KBM-7 (cell line): ENCODE data around the gene CPED1.

Experiments used
- DNase-seq: peaks from one replicate; pipeline ENCODE4 v3.0.0-alpha.2; 2015
- in situ Hi-C: fragments of 300-500 bp; cut with MboI; formaldehyde crosslinking; loops from 2 replicates; pipeline ENCODE4 v1.14.3; 2020; ENCODE audit warnings: low sequenced_read_pairs, low pct_unique_long_range_greater_than_20kb, mixed read lengths

CPED1 gene

DNA sequence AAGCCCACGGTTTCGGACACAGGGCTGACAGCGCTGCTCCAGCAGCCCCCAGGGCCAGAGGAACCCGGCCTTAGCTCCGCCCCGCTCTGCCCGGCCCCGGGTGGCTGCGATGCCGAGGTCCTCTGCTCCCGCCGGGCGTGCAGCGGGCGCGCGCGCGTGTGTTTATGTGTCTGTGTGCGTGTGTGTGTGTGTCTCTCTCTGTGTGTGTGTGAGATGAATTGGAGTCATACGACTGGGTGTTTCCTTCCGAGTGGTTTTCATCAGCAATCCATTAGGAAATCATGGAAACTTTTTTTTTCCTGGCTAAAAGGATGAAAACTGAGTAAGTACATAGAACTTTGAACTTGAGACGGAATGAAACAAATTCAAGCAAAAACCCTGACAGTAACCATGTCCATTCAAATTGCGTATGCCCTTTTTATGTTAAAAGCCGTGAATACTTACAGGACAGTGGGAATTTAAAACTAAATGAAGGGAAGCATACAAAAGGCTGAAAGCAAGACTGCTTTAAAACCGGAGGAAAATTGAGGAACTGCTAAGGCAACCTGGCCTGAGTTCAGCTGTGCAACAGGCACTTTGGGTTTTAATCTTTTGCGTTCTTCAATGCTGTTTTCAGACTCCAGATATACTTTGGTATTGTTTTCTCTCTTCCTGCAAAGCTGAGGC, at the start of gene CPED1:
TSS of gene CPED1 (plus strand) at position 121 of the 666 bp plus-strand sequence. CDS start 911 bp downstream, outside the sequence.
- in situ Hi-C loops = loop anchor here (10.0 kb wide), 1 partner anchor 86 kb away; no protein-coding TSS in a partner anchor
- peak; percentile 39 for DNase-seq

DNA sequence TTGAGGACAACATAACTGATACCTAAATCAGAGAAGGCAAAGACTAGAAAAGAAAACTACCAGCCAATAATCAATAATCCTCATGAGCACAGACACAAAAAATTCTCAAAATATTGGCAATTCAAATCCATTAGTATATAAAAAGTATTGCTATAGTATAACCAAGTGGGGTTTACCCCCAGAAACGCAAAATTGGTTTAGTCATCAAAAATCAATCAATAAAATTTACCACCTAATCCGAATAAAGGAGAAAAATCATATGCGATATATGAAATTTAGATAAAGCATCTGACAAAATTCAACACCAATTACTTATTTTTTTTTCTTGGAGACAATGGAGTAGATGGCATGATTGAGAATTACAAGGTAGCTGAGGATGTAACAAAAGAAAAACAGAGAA, 49.2 kb upstream of the CPED1 start:
- in situ Hi-C loops = no loop called here

DNA sequence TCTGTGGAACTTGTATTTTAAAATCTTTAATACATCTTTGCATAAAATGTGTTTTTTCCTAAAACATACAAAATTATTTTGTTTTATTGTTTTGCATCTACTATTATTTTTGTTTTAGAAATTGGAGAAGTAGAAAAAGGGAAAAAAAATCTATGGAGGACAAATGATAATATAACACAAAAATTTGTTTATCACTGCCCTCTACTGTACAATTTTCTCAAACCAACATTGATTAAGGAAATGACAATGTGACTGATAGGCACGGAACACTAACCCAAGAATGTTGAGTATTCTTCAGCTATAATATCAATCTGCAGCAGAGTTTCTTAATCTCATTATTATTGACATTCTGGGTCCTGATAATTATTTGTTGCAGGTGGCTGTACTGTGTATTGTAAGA, 47.4 kb upstream of the CPED1 start:
- in situ Hi-C loops = no loop called here
- peak; percentile 23 for DNase-seq

More for the DNA sequence above, 49.2 kb upstream of the CPED1 start:
- no peak for DNase-seq

DNA sequence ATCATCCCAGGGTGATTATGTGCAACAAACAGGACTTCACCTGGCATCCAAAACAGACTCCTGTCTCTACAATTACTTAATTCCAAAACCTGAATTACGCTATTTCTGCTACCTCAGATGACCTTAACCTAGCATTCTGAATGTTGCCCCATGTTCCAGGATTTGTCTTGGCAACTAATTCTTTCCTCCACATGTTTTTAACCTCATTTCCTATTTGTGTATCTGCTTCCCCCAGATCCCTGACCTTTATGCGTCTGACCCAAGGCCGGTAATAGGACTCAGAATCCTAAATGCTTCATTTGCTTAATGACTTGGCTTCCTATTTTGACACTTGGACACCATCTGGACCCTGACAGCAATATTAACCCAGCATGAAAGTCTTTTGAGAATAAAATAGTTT, 46.7 kb upstream of the CPED1 start:
- in situ Hi-C loops = no loop called here
- DNase-seq = no peak

DNA sequence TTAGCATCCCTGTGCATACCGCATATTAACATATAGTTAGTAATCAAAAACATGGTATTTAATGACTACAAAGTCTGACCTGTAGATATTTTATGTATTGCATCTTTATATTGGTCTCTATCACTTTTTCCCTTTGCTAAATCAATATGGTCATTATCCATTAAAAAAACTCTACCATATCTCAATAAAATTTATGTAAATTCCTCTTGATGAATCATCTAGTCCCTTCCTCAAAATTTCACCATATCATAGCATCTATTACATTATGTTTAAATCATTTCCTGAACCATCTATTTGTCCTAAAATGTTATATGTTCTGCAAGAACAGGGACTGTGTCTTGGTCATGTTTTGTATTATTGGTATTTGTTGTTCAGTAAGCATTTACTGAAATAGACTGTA, 45.6 kb upstream of the CPED1 start:
- in situ Hi-C loops = no loop called here

DNA sequence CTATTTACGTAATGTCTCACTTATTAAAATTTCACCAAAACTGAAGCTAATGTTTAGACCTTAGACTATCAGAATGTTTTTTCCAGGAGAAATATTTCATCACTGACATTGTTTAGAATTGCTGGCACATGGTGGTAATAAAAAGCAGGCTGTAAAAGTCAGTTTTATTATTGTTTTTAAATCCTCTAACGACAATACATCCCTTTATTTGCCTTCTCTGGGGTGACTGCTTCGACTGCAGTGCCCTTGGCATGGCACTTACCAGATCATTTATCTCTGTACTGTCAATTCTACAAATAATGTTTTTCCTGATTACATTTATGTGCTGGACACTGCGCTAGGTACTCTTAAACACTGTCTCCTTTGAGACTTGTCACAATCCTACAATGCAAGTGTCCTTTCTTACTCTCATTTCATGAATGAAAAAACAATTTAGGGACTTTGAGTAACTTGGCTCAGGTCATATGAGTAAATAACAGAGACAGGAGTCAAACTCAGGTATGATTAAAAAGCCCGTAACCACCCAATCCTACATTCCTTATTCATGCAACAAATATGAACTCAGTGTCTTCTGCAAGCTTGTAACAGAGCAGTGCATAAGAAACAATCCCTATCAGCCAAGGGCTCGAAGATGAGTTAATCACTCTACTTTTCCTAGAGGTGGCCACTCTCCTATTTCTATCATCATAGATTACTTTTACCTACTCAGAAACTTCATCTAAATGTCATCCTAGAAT, 43.5 kb upstream of the CPED1 start:
- in situ Hi-C loops = no loop called here
- no peak for DNase-seq

More for the DNA sequence above, 45.6 kb upstream of the CPED1 start:
- no peak for DNase-seq

DNA sequence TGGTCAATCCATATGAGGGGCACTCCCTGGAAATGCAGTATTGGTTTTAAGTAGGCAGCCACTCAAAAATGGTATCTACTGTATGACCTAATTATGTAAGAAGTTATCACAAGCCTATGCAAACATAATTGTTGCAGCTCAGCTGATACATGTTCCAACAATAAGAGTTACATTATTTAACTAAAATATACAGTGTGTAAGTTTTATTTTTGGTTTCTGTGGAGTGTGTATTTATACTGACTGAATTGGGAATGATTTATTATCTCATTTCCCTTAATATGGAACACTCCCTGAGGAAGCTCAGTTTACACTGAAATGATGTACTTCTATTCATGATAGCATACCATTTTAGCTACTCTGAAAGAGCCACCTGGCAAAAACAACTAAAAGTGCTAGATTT, 40.5 kb upstream of the CPED1 start:
- no peak for DNase-seq
- in situ Hi-C loops = no loop called here

DNA sequence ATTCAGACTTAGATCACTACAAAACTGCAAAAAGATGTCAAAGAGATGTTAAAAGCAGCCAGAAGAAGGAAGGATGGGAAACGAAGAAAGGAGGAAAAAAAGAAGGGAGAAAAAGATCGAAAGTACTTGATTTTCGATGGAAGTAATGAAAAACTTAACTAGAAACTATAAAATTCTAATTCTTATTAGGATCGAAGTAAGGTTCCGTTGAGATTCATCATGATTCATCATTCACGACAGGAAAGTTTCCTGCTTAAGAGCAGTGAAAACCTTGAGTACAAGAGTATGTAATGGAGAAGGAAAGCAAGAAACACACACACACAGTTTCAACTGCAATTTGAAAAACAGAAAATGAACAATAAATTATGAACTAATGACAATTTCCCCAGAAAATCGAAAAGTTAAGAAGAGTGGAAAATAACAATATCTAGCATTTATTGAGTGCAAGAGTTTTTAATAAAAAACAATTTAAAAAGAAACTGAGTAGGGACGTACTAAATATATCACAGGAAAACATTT, 39.1 kb upstream of the CPED1 start:
- peak; percentile 5 for DNase-seq
- in situ Hi-C loops = no loop called here

DNA sequence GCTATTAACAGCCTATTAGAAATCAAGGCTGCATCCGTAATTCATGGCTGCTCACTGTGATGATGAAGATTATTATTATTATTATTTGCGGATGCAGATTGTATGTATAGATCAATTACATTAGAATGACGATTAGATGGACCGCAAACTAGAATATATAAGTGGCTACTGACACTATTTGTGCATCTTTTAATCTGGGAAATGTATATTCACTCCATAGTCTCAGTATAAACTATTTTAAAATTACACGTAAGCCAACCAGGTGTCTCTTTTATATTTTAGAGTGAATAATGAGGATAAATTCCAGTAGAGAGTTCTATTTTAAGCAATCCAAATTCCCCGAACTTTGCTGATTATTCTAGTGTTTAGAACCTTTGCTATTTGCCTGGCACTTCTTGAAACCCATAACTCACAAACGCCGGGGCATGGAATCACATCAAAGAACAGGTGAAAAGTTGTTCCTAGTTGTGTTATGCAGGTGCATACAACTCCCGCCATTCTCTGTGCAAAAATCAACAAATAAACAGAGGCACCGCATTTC, 38.4 kb upstream of the CPED1 start:
- no peak for DNase-seq
- in situ Hi-C loops = no loop called here

DNA sequence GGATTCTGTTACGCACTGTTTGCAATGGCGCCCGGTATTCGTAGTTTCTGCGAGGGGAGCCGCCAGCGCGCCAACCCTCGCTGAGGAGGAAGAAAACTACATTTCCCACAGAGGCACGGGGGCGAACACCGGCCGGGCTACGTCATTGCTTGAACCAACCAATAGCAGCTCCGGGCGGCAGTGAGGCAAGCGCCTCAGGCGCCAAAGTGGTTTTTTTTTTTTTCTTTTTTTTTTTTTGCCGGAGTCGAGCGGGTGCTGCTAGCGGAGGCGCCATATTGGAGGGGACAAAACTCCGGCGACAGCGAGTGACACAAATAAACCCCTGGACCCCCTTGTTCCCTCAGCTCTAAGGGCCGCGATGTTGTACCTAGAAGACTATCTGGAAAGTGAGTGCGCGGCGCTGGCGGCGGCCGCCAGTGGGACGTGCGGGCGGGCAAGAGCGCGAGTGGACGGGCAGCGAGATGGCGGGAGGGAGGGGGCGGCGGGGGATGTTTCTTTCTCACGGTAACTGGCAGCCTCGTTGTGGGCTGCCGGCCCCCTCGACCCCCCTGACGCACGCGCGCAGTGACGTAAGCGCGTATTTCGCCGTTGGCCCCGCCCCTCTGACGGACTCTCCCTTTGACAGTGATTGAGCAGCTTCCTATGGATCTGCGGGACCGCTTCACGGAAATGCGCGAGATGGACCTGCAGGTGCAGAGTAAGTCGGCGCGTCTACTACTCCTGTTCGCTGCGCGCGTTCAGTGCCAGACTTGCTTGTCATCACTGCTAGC, 37.8 kb upstream of the CPED1 start, which contains the start of gene ING3:
TSS of gene ING3 (plus strand) at position 239 of the 770 bp plus-strand sequence. CDS start at position 359, 120 bp downstream.
- DNase-seq = peak; percentile 99
- in situ Hi-C loops = no loop called here

DNA sequence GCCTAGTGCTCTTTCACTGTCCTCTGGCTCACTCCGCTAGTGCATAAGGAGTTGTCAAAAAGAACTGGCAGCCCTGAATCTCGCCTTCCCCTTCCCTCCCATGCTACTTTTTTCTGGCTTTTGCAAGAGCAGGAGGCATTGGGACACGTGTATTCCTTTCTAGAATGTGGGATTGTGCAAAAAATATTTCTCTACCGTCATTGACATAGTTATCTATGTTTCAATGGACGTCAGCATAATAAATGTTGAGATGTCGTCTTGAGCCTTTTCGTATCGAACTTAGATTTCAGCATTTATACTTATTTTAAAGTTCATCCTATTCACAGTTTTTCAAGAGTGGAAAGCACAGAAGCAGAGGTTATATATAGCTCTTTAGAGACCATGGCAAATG, 37.2 kb upstream of the CPED1 start:
- no peak for DNase-seq
- in situ Hi-C loops = no loop called here

DNA sequence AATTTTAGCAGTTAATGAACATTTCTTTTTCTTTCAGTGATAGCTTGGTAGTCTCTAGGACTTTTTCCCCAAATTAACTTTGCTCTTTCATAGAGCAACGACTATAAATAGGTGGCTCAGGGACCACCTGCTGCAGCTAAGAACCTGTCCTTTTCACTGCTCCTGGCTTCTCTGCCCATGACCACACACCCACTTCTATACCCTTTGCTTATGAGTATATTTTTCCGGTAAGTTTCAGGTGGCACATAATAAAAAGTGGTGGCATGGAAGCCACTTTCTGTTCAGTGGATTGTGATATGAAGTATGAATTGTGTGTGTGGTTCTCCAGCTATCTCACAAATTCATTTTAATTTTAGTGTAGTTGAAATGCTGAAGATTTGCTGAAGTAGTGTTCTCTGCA, 36.7 kb upstream of the CPED1 start:
- peak; percentile 8 for DNase-seq
- in situ Hi-C loops = no loop called here

DNA sequence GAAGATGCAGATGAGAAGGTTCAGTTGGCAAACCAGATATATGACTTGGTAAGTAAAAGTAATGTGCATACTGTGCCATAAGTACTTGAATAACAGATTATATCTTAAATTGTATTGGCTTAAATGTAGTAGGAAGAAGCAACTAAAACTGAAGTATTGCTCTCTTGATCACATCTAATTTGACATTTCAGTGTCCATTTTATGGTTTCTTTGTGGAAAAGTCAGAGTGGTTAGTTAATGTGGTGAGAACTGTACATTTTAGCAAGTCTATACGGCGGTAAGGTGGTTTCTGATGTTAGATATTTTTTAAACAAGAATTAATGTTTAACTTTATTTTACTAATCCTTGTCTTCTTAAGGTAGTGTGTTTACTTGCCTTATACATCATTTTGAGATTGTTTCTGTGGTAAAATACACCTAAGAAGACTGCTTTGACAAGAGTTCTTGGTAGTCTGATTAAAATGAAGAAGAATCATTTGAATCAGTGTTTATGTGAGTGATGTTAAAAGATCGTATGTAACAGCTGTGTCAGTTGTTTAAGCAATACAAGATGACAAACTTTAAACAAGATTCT, 32.8 kb upstream of the CPED1 start:
- in situ Hi-C loops = no loop called here
- DNase-seq = no peak

DNA sequence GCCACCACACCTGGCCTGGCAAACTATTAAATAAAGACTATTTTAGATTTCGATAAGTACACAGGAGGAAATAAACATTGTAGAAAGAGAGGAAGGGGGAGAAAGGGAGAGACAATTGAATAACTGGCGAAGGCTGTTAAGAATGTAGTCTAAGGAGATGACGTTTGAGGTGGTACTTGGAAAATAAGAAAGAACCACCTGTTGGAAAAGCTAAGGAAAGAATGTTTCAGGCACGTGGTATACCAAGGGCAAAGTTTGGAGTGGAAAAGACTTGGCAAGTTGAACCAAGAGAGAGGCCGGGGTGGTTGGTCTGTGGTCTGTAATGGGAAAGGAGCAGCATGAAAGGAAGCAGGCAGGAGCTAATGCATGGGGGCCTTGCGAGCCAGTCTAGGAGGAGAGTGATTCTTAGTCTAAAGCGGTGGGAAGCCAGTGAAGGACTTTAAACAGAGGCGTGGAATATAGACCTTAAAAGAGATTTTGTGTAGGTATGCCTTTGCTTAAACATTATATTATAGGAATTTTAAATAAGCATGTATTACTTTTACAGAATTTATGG, 28.5 kb upstream of the CPED1 start:
- DNase-seq = no peak
- in situ Hi-C loops = no loop called here

DNA sequence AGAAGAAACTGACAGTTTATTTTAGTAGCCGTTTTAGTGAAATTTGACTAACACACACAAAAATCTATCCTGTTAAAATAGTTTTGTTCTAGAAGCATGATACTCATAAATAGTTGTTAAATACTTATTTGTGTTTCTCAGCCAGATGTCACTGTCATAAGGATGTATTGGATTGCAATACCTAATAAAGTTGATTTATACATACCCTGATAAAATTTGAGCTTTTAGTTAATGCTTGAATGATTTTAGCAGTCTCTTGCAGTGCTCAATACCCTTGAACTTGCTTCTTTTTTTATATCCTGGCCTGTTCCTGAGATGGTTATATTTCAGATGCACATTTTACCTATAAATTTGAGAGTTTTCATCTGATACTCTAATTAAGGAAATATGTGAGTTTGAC, 27.8 kb upstream of the CPED1 start:
- no peak for DNase-seq
- in situ Hi-C loops = no loop called here

DNA sequence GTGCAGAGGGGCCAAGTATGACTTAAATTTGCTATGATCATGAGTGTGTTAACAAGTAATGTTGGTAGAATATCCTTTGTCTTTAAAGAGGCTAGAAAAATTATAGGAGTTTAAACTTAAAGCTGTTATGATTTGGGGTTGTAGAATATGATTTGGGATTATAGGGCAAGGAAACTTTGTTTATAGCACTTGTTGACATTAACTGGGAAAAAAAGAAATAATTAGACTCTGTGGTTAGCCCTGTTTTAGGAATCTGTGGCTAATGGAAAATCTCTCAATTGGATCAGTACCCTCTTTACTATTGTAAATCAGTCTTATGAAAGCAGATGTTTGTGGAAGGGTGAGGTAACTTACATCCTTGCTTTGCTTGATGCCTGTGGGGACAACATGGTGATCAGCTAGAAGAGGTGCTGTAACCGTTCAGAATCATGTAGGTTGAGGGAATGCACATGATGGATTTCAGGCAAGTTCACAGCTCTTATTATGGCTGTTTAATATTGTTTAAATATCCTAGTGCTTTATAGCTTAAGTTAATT, 26.8 kb upstream of the CPED1 start:
- in situ Hi-C loops = no loop called here

DNA sequence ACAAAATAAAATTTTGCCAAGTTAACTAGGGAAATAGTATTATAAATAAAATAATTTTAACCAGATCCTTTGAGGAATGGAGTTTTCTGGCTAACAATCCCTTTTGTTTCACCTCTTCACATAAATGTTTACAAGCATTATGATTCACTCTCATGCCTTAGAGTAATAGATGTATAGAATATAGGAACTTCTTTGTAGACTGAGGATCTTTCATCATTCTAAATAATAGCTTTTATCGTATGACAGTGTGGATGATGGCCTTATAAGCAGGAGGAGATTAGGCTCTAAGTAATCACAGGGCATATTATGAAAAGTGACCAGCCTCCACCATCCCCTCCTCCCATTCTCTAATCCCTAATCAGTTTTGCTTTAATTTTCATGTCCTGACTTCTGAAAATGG, 24.4 kb upstream of the CPED1 start:
- in situ Hi-C loops = no loop called here
- no peak for DNase-seq

More for the DNA sequence above, 26.8 kb upstream of the CPED1 start:
- no peak for DNase-seq

DNA sequence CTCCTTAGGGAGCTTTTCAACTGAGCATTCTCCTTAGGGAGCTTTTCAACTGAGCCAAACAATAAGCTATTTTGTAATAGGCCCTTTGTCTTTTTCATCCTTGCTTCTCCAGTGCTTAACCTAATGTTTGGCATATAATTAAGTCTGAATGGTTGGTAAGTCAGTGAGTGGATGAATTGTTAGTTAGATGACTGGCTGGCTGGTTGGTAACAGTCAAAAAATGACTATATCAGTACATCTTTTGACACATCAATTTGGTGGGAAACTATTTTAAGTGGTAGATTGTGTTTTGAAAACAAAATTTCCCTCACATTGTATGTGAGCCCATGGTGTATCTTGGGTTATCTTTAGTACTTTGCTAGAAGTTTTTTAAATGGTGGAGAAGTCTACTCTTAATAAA, 21.6 kb upstream of the CPED1 start:
- in situ Hi-C loops = no loop called here
- no peak for DNase-seq

DNA sequence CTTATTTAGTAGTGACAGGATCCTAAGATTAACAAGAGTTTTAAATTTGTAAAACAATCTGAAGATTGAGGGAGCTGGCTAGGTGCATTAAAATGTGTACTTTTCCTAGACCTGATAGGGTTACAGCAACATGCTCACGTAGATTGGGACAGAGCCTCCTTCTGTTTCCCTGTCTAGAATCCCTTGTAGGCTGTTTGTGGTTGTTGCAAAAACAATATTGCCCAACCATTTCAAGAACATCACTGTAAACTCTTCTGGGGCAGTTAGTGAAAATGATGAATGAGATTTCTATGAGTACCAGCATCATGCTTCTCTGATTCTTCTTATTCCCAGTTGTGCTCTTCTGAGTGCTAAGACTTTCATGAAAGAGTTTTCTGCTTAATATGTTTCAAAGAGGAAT, 14.7 kb upstream of the CPED1 start:
- in situ Hi-C loops = no loop called here
- DNase-seq = no peak
